OCI-LY7 (cell line): ENCODE results near the gene MED6. TPM values are rescaled to one million over a fixed set of nuclear protein-coding genes. Genes with fewer than 3 reads are reported as not detected.

Source experiments
- BruUV-seq: library from RNA; stranded (reverse); fragments of 400-500 nt; replicated peaks from 2 replicates; lab custom pipeline; 2021; lab: Mats Ljungman, UMichigan
- CTCF ChIA-PET: fragments of 300-600 bp; sonication (Branson Sonifier 250); formaldehyde crosslinking; loops from one replicate; lab custom pipeline; 2022; ENCODE audit warnings: antibody characterized with exemption; ENCODE audit not compliant: unreplicated experiment; lab: Charles Lee
- POLR2A ChIA-PET: fragments of 300-600 bp; sonication (Branson Sonifier 250); formaldehyde crosslinking; loops from one replicate; lab custom pipeline; 2022; ENCODE audit warnings: antibody characterized with exemption; lab: Charles Lee
- DNase-seq: peaks from one replicate; pipeline ENCODE4 v3.0.0-alpha.2; 2015; ENCODE audit warnings: low spot score
- H2AFZ ChIP-seq: fragments of 200-600 bp; sonication (generic), shearing (Covaris generic); 2 replicates; pipeline ENCODE4 v1.6.1; 2014; ENCODE audit warnings: mild to moderate bottlenecking, antibody characterized with exemption, low read length, moderate library complexity
- H3K27ac ChIP-seq: fragments of 200-600 bp; sonication (generic); 2 replicates; pipeline ENCODE4 v1.5.1; 2014; ENCODE audit warnings: mixed run types, low read depth, mild to moderate bottlenecking, moderate library complexity, low read length, inconsistent platforms; ENCODE audit not compliant: poor library complexity, severe bottlenecking
- H3K36me3 ChIP-seq: fragments of 200-600 bp; sonication (generic); 2 replicates; pipeline ENCODE4 v1.6.1; 2014; ENCODE audit warnings: mild to moderate bottlenecking, antibody characterized with exemption, low read length, moderate library complexity, mixed read lengths; ENCODE audit not compliant: insufficient read depth
- H3K4me1 ChIP-seq: fragments of 200-600 bp; sonication (generic); 2 replicates; pipeline ENCODE4 v1.5.1; 2014; ENCODE audit warnings: mild to moderate bottlenecking, low read length; ENCODE audit not compliant: insufficient read depth, poor library complexity, severe bottlenecking
- H3K4me2 ChIP-seq: fragments of 200-600 bp; sonication (generic); 2 replicates; pipeline ENCODE4 v1.6.1; 2014; ENCODE audit warnings: mild to moderate bottlenecking, low read length
- H3K4me3 ChIP-seq: fragments of 200-600 bp; sonication (generic); 2 replicates; pipeline ENCODE4 v1.5.1; 2014; ENCODE audit warnings: mild to moderate bottlenecking, low read depth, low read length; ENCODE audit not compliant: poor library complexity, severe bottlenecking
- H3K79me2 ChIP-seq: fragments of 200-600 bp; sonication (generic); 2 replicates; pipeline ENCODE4 v1.6.1; 2016; ENCODE audit warnings: low read depth, mild to moderate bottlenecking, low read length, moderate library complexity, mixed read lengths; ENCODE audit not compliant: insufficient read depth
- H3K9me2 ChIP-seq: fragments of 200-600 bp; sonication (generic); 2 replicates; pipeline ENCODE4 v1.6.1; 2016; ENCODE audit warnings: mild to moderate bottlenecking, low read length, mixed read lengths; ENCODE audit not compliant: insufficient read depth
- H3K9me3 ChIP-seq: fragments of 200-600 bp; sonication (generic); 2 replicates; pipeline ENCODE4 v1.6.1; 2014; ENCODE audit warnings: mild to moderate bottlenecking, mixed run types, low read length, mixed read lengths
- H4K20me1 ChIP-seq: fragments of 200-600 bp; sonication (generic); 2 replicates; pipeline ENCODE4 v1.6.1; 2014; ENCODE audit warnings: mild to moderate bottlenecking, antibody characterized with exemption, low read length, moderate library complexity, mixed read lengths; ENCODE audit not compliant: insufficient read depth
- EZH2phosphoT487 ChIP-seq: fragments of 200-600 bp; sonication (generic); IDR thresholded peaks from 2 replicates; pipeline ENCODE4 v1.6.1; 2018; ENCODE audit warnings: low read depth, borderline replicate concordance, mild to moderate bottlenecking, mixed run types, antibody characterized with exemption, low read length, moderate library complexity, mixed read lengths
- intact Hi-C: fragments of 100-400 bp; cut with micrococcal nuclease; formaldehyde crosslinking; loops from one replicate; pipeline ENCODE4 v1.10.0; 2022; ENCODE audit not compliant: unreplicated experiment
- total RNA-seq, 2 experiments: library from RNA; depleted of rRNA in 1 of 2; stranded (reverse); fragments of >200 nt in 1 of 2; shearing (Covaris generic) in 1 of 2; gene quantifications; 2 replicates each; pipeline ENCODE4 v1.2.3, GENCODE V29; 2014 to 2022
- TF ChIP-seq, protein P1 (sequence below): fragments of 200-600 bp; sonication (generic); conservative IDR thresholded peaks from 2 replicates; pipeline ENCODE4 v1.5.1; 2014; ENCODE audit warnings: mild to moderate bottlenecking, antibody characterized with exemption, low read length, moderate library complexity, mixed read lengths

Gene MED6
- total RNA-seq, 2 experiments from 2014 or later: 28.8 to 59.2 TPM

DNA sequence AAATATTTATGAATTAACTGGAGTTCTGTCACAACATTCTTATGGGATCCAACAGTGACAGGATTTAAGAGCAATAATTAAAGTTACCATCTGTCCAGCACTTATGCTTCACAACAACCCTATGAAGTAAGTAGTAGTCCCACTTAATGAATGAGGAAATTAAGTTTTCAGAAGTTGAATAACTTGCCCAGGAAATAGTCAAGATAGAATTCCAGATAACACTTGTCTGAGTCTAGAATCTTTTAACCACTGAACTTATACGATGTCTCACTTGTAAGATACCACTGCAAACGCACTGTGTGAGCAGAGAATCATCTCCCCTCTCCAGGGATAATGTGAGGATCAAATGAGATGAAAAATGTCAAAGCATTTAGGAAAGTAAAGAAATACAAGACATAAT is 38.0 kb upstream of the MED6 start:
- H4K20me1 ChIP-seq: no peaks in the 10 kb centered on the region
- ChIA-PET CTCF (no interaction called here), POLR2A (interaction anchor here (1.2 to 1.6 kb wide), 2 partner anchors 10 to 51 kb away, joined by 3 read pairs; no protein-coding TSS in a partner anchor)

GRCh38 chr14:70635971-70636595 is 35.6 kb upstream of the MED6 start:
- DNase-seq: no peak
- Histone ChIP-seq H3K4me2 (no peak overlapping the region), H3K79me2 (peaks cover 22% of the 10 kb centered on the region), H3K9me3 (peaks cover 8% of the 10 kb centered on the region; the same call in 1 of the 2 replicates), H3K36me3 (peaks cover 29% of the 10 kb centered on the region), H2AFZ (no peak overlapping the region), H3K27ac (no peak overlapping the region), H3K4me1 (peaks cover 24% of the 10 kb centered on the region), H4K20me1 (no peaks in the 10 kb centered on the region), H3K4me3 (no peak overlapping the region), H3K9me2 (no peaks in the 10 kb centered on the region)
- no TSS peak for BruUV-seq
- intact Hi-C loops: no loop called here
- CTCF ChIA-PET: no interaction called here
- TF ChIP-seq EZH2phosphoT487: no peak
- TF ChIP-seq, protein P1, sequence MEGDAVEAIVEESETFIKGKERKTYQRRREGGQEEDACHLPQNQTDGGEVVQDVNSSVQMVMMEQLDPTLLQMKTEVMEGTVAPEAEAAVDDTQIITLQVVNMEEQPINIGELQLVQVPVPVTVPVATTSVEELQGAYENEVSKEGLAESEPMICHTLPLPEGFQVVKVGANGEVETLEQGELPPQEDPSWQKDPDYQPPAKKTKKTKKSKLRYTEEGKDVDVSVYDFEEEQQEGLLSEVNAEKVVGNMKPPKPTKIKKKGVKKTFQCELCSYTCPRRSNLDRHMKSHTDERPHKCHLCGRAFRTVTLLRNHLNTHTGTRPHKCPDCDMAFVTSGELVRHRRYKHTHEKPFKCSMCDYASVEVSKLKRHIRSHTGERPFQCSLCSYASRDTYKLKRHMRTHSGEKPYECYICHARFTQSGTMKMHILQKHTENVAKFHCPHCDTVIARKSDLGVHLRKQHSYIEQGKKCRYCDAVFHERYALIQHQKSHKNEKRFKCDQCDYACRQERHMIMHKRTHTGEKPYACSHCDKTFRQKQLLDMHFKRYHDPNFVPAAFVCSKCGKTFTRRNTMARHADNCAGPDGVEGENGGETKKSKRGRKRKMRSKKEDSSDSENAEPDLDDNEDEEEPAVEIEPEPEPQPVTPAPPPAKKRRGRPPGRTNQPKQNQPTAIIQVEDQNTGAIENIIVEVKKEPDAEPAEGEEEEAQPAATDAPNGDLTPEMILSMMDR: no peak
- POLR2A ChIA-PET: no interaction called here

More for the DNA sequence above, 38.0 kb upstream of the MED6 start:
- no peaks in the 10 kb centered on the region for H3K9me2 ChIP-seq
- H3K4me1 ChIP-seq: peaks cover 24% of the 10 kb centered on the region
- no peak overlapping the region for H3K4me3 ChIP-seq
- H3K4me2 ChIP-seq: no peak overlapping the region
- no TSS peak for BruUV-seq
- H3K36me3 ChIP-seq: peaks cover 29% of the 10 kb centered on the region
- no peak overlapping the region for H3K27ac ChIP-seq
- peaks cover 35% of the 10 kb centered on the region for H3K79me2 ChIP-seq
- intact Hi-C loops: no loop called here
- TF ChIP-seq EZH2phosphoT487: no peak
- TF ChIP-seq, protein P1: no peak
- DNase-seq: no peak
- H3K9me3 ChIP-seq: peaks cover 8% of the 10 kb centered on the region; the same call in 1 of the 2 replicates
- H2AFZ ChIP-seq: no peak overlapping the region

GRCh38 chr14:70631948-70632347 is 31.5 kb upstream of the MED6 start:
- Histone ChIP-seq H3K36me3 (peaks cover 36% of the 10 kb centered on the region), H3K4me2 (no peak overlapping the region), H3K27ac (no peak overlapping the region), H3K4me1 (no peaks in the 10 kb centered on the region), H3K9me3 (peaks cover 19% of the 10 kb centered on the region), H2AFZ (no peak overlapping the region), H4K20me1 (no peaks in the 10 kb centered on the region), H3K4me3 (no peak overlapping the region), H3K79me2 (no peaks in the 10 kb centered on the region), H3K9me2 (no peaks in the 10 kb centered on the region)
- no TSS peak for BruUV-seq
- TF ChIP-seq, protein P1: no peak
- no peak for TF ChIP-seq EZH2phosphoT487
- ChIA-PET POLR2A (no interaction called here), CTCF (no interaction called here)
- intact Hi-C loops: no loop called here
- no peak for DNase-seq
